DOHH2 (cell line): ENCODE data around the gene ZBTB4.

ENCODE experiments used
- H3F3A ChIP-seq: fragments of 200-600 bp; sonication (generic), shearing (Covaris generic); 2 replicates; pipeline ENCODE4 v1.6.0; 2016; ENCODE audit warnings: antibody characterized with exemption, mild to moderate bottlenecking; ENCODE audit not compliant: control insufficient read depth, insufficient read depth
- H3K27ac ChIP-seq: fragments of 200-600 bp; sonication (generic); 2 replicates; pipeline ENCODE4 v1.5.1; 2014; ENCODE audit warnings: low read depth, mild to moderate bottlenecking, low read length, moderate library complexity
- H3K27me3 ChIP-seq: fragments of 200-600 bp; sonication (generic); 2 replicates; pipeline ENCODE4 v1.6.1; 2014; ENCODE audit warnings: mild to moderate bottlenecking, low read length, mixed read lengths; ENCODE audit not compliant: control insufficient read depth
- H3K36me3 ChIP-seq: fragments of 200-600 bp; sonication (generic); 2 replicates; pipeline ENCODE4 v1.6.1; 2014; ENCODE audit warnings: mild to moderate bottlenecking, low read length, moderate library complexity, mixed read lengths; ENCODE audit not compliant: control insufficient read depth
- H3K4me1 ChIP-seq: fragments of 200-600 bp; sonication (generic); 2 replicates; pipeline ENCODE4 v1.6.1; 2014; ENCODE audit warnings: mild to moderate bottlenecking, low read length, mixed read lengths; ENCODE audit not compliant: control insufficient read depth
- H3K4me2 ChIP-seq: fragments of 200-600 bp; sonication (generic); 2 replicates; pipeline ENCODE4 v1.6.0; 2014; ENCODE audit warnings: mild to moderate bottlenecking, low read length, moderate library complexity
- H3K4me3 ChIP-seq: fragments of 200-600 bp; sonication (generic); 2 replicates; pipeline ENCODE4 v1.5.1; 2014; ENCODE audit warnings: mild to moderate bottlenecking, low read length, mixed read lengths
- H3K79me2 ChIP-seq: fragments of 200-600 bp; sonication (generic); 2 replicates; pipeline ENCODE4 v1.6.1; 2014; ENCODE audit warnings: mild to moderate bottlenecking, low read length, mixed read lengths; ENCODE audit not compliant: control insufficient read depth
- H3K9me2 ChIP-seq: fragments of 200-600 bp; sonication (generic); replicated peaks from 2 replicates; pipeline ENCODE4 v1.6.1; 2014; ENCODE audit warnings: mild to moderate bottlenecking, low read length, mixed read lengths; ENCODE audit not compliant: control insufficient read depth
- H3K9me3 ChIP-seq: fragments of 200-600 bp; sonication (generic); 2 replicates; pipeline ENCODE4 v1.6.1; 2014; ENCODE audit warnings: antibody characterized with exemption, low read length, mixed read lengths; ENCODE audit not compliant: control insufficient read depth, insufficient read depth
- H4K20me1 ChIP-seq: fragments of 200-600 bp; sonication (generic); 2 replicates; pipeline ENCODE4 v1.6.0; 2014; ENCODE audit warnings: low read depth, mild to moderate bottlenecking, antibody characterized with exemption, low read length, moderate library complexity; ENCODE audit not compliant: control insufficient read depth, insufficient read depth
- CTCF ChIP-seq: fragments of 200-600 bp; sonication (generic); IDR thresholded peaks from one replicate; pipeline ENCODE4 v1.5.1; 2014; ENCODE audit warnings: antibody characterized with exemption, mild to moderate bottlenecking, low read depth, low read length; ENCODE audit not compliant: poor library complexity, severe bottlenecking
- EZH2phosphoT487 ChIP-seq: fragments of 200-600 bp; sonication (generic); IDR thresholded peaks from 2 replicates; pipeline ENCODE4 v1.6.1; 2017; ENCODE audit warnings: borderline replicate concordance, mild to moderate bottlenecking, antibody characterized with exemption, low read length, moderate library complexity, mixed read lengths

The ZBTB4 gene

GRCh38 chr17:7409716-7410115, 69.7 kb downstream of the ZBTB4 start:
- H3K9me2 ChIP-seq, result no peaks in the 10 kb centered on the region
- H3K27me3 ChIP-seq, result no peaks in the 10 kb centered on the region
- H3K27ac ChIP-seq, result no peak overlapping the region
- 0 out of 2 replicates have a peak, but pooled peaks cover 2% of the 10 kb centered on the region for H3F3A ChIP-seq
- H3K4me1 ChIP-seq, result peaks cover 3% of the 10 kb centered on the region; the same call in 1 of the 2 replicates
- no peaks in the 10 kb centered on the region for H3K36me3 ChIP-seq
- H3K4me3 ChIP-seq, result no peak overlapping the region
- no peak for TF ChIP-seq EZH2phosphoT487
- no peak for TF ChIP-seq CTCF
- no peaks in the 10 kb centered on the region for H3K79me2 ChIP-seq
- no peaks in the 10 kb centered on the region for H3K9me3 ChIP-seq
- no peaks in the 10 kb centered on the region for H4K20me1 ChIP-seq
- no peak overlapping the region for H3K4me2 ChIP-seq
